ENCODE data around the gene MEIS2.

DNA sequence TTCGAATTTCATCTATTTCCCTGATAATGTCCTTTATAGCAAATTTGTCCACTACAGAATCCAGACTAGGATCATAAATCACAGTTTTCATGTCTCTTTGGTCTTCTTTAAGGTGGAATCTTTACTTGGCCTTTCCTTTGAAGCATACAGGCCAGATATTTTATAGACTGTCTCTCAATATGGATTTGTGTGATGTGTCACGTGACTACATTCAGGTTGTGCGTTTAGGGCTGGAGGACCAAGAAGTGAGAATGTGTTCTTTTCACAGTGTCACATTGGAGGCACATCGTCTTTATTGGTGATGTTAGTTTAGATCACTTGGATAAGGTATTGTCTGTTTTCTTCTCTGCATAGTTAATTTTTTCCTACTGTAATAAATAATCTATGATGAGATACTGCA lies 232.9 kb downstream of the MEIS2 start:
- TF ChIP-seq TAF1 (IDR thresholded peaks at IDR 0.05; ENCODE audit: borderline replicate concordance, low read depth, low read length) (no peak), POLR2A (IDR thresholded peaks at IDR 0.05; ENCODE audit: low read depth, low read length) (no peak), POLR2AphosphoS5 (IDR thresholded peaks at IDR 0.05; ENCODE audit: low read depth, low read length) (no peak)

Measured in GM12892 (cell line).